ENCODE results near the gene HOXA2. TPM values are rescaled to one million over a fixed set of nuclear protein-coding genes. Genes with fewer than 3 reads are reported as not detected.
A peak's percentile ranks its signal among the peaks of the same experiment; 100 is the strongest.

HOXA2 gene
- total and polyA plus RNA-seq, 2 donors = 1.5 to 3.9 TPM

GRCh38 chr7:27104341-27105058 is 2.0 kb upstream of the HOXA2 start:
- 86% methylated on average over 13 of the region's 13 CpGs for WGBS
- peaks cover 0 to 2% of the 10 kb centered on the region in 2 donors for H3K36me3 ChIP-seq (ENCODE audit: control insufficient read depth in 2 of 2, insufficient read depth in 2 of 2, low read length in 1 of 2)
- no peak overlapping the region for H3K4me3 ChIP-seq (ENCODE audit: low read length in 2 of 2)
- H3K27ac ChIP-seq (ENCODE audit: low read depth in 1 of 2, low read length in 1 of 2) = peak overlapping the region; percentile 28 to 64
- DNase-seq (ENCODE audit: low read depth in 6 of 9, low spot score in 9 of 9) = no peak
- peaks cover 0 to 4% of the 10 kb centered on the region in 2 donors for H3K4me1 ChIP-seq (ENCODE audit: control insufficient read depth in 2 of 2, insufficient read depth in 2 of 2, low read length in 2 of 2)
- H3K9me3 ChIP-seq (ENCODE audit: control insufficient read depth in 2 of 2, insufficient read depth in 1 of 2, low read length in 1 of 2) = peaks cover 0 to 4% of the 10 kb centered on the region in 2 donors
- peaks cover 49 to 94% of the 10 kb centered on the region in 2 donors for H3K27me3 ChIP-seq (ENCODE audit: control insufficient read depth in 2 of 2, insufficient read depth in 1 of 2, low read length in 1 of 2)

- Histone ChIP-seq H3K9me3 (ENCODE audit: control insufficient read depth in 2 of 2, insufficient read depth in 1 of 2, low read length in 1 of 2) (peaks cover 0 to 4% of the 10 kb centered on the region in 2 donors), H3K27ac (ENCODE audit: low read depth in 1 of 2, low read length in 1 of 2) (peak overlapping the region; percentile 62 to 68), H3K27me3 (ENCODE audit: control insufficient read depth in 2 of 2, insufficient read depth in 1 of 2, low read length in 1 of 2) (peaks cover 56 to 95% of the 10 kb centered on the region in 2 donors), H3K4me1 (ENCODE audit: control insufficient read depth in 2 of 2, insufficient read depth in 2 of 2, low read length in 2 of 2) (peaks cover 0 to 3% of the 10 kb centered on the region in 2 donors), H3K4me3 (ENCODE audit: low read length in 2 of 2) (peak overlapping the region; percentile 6 to 22), H3K36me3 (ENCODE audit: control insufficient read depth in 2 of 2, insufficient read depth in 2 of 2, low read length in 1 of 2) (peaks cover 0 to 2% of the 10 kb centered on the region in 2 donors)
- 47% methylated on average over 35 of the region's 35 CpGs for WGBS
- DNase-seq (ENCODE audit: low read depth in 6 of 9, low spot score in 9 of 9) = no peak
These were observed 1.2 kb upstream of the HOXA2 start for GRCh38 chr7:27103489-27104226.

- 12% methylated on average over 39 of the region's 39 CpGs for WGBS
- Histone ChIP-seq H3K36me3 (ENCODE audit: control insufficient read depth in 2 of 2, insufficient read depth in 2 of 2, low read length in 1 of 2) (peaks cover 0 to 2% of the 10 kb centered on the region in 2 donors), H3K27me3 (ENCODE audit: control insufficient read depth in 2 of 2, insufficient read depth in 1 of 2, low read length in 1 of 2) (peaks cover 72 to 99% of the 10 kb centered on the region in 2 donors), H3K9me3 (ENCODE audit: control insufficient read depth in 2 of 2, insufficient read depth in 1 of 2, low read length in 1 of 2) (peaks cover 0 to 4% of the 10 kb centered on the region in 2 donors), H3K4me3 (ENCODE audit: low read length in 2 of 2) (peak overlapping the region; percentile 30), H3K4me1 (ENCODE audit: control insufficient read depth in 2 of 2, insufficient read depth in 2 of 2, low read length in 2 of 2) (peaks cover 8 to 16% of the 10 kb centered on the region in 2 donors), H3K27ac (ENCODE audit: low read depth in 1 of 2, low read length in 1 of 2) (peak overlapping the region; percentile 71 to 76)
- DNase-seq (ENCODE audit: low read depth in 6 of 9, low spot score in 9 of 9) = no peak
These were observed 414 bp downstream of the HOXA2 start for GRCh38 chr7:27101957-27102580.

- peak overlapping the region; percentile 71 to 76 for H3K27ac ChIP-seq (ENCODE audit: low read depth in 1 of 2, low read length in 1 of 2)
- H3K4me3 ChIP-seq (ENCODE audit: low read length in 2 of 2) = peak overlapping the region; percentile 14 to 30
- peaks cover 77 to 100% of the 10 kb centered on the region in 2 donors for H3K27me3 ChIP-seq (ENCODE audit: control insufficient read depth in 2 of 2, insufficient read depth in 1 of 2, low read length in 1 of 2)
- WGBS = 89% methylated on average over 25 of the region's 25 CpGs
- no peak for DNase-seq (ENCODE audit: low read depth in 6 of 9, low spot score in 9 of 9)
- peaks cover 0 to 2% of the 10 kb centered on the region in 2 donors for H3K36me3 ChIP-seq (ENCODE audit: control insufficient read depth in 2 of 2, insufficient read depth in 2 of 2, low read length in 1 of 2)
- peaks cover 13 to 23% of the 10 kb centered on the region in 2 donors for H3K4me1 ChIP-seq (ENCODE audit: control insufficient read depth in 2 of 2, insufficient read depth in 2 of 2, low read length in 2 of 2)
- peaks cover 0 to 4% of the 10 kb centered on the region in 2 donors for H3K9me3 ChIP-seq (ENCODE audit: control insufficient read depth in 2 of 2, insufficient read depth in 1 of 2, low read length in 1 of 2)
These were observed 1.1 kb downstream of the HOXA2 start for GRCh38 chr7:27101171-27101956.

GRCh38 chr7:27100694-27101170 is 1.8 kb downstream of the HOXA2 start:
- peak overlapping the region; percentile 20 to 71 for H3K27ac ChIP-seq (ENCODE audit: low read depth in 1 of 2, low read length in 1 of 2)
- H3K27me3 ChIP-seq (ENCODE audit: control insufficient read depth in 2 of 2, insufficient read depth in 1 of 2, low read length in 1 of 2) = peaks cover 77 to 100% of the 10 kb centered on the region in 2 donors
- H3K9me3 ChIP-seq (ENCODE audit: control insufficient read depth in 2 of 2, insufficient read depth in 1 of 2, low read length in 1 of 2) = peaks cover 0 to 4% of the 10 kb centered on the region in 2 donors
- H3K4me1 ChIP-seq (ENCODE audit: control insufficient read depth in 2 of 2, insufficient read depth in 2 of 2, low read length in 2 of 2) = peaks cover 13 to 23% of the 10 kb centered on the region in 2 donors
- peak overlapping the region; percentile 29 to 30 for H3K4me3 ChIP-seq (ENCODE audit: low read length in 2 of 2)
- peaks cover 0 to 2% of the 10 kb centered on the region in 2 donors for H3K36me3 ChIP-seq (ENCODE audit: control insufficient read depth in 2 of 2, insufficient read depth in 2 of 2, low read length in 1 of 2)
- WGBS = 94% methylated on average over 8 of the region's 8 CpGs
- no peak for DNase-seq (ENCODE audit: low read depth in 6 of 9, low spot score in 9 of 9)

GRCh38 chr7:27099453-27100370 is 2.8 kb downstream of the HOXA2 start:
- H3K4me3 ChIP-seq (ENCODE audit: low read length in 2 of 2) = no peak overlapping the region
- H3K27me3 ChIP-seq (ENCODE audit: control insufficient read depth in 2 of 2, insufficient read depth in 1 of 2, low read length in 1 of 2) = peaks cover 78 to 100% of the 10 kb centered on the region in 2 donors
- peaks cover 13 to 30% of the 10 kb centered on the region in 2 donors for H3K4me1 ChIP-seq (ENCODE audit: control insufficient read depth in 2 of 2, insufficient read depth in 2 of 2, low read length in 2 of 2)
- no peak for DNase-seq (ENCODE audit: low read depth in 6 of 9, low spot score in 9 of 9)
- peaks cover 0 to 2% of the 10 kb centered on the region in 2 donors for H3K36me3 ChIP-seq (ENCODE audit: control insufficient read depth in 2 of 2, insufficient read depth in 2 of 2, low read length in 1 of 2)
- peak overlapping the region in 1 of 2 donors; percentile 21 for H3K27ac ChIP-seq (ENCODE audit: low read depth in 1 of 2, low read length in 1 of 2)
- WGBS = 92% methylated on average over 8 of the region's 8 CpGs
- H3K9me3 ChIP-seq (ENCODE audit: control insufficient read depth in 2 of 2, insufficient read depth in 1 of 2, low read length in 1 of 2) = peaks cover 0 to 4% of the 10 kb centered on the region in 2 donors

GRCh38 chr7:27098578-27099451 is 3.7 kb downstream of the HOXA2 start:
- H3K9me3 ChIP-seq (ENCODE audit: control insufficient read depth in 2 of 2, insufficient read depth in 1 of 2, low read length in 1 of 2) = peaks cover 0 to 4% of the 10 kb centered on the region in 2 donors
- H3K27me3 ChIP-seq (ENCODE audit: control insufficient read depth in 2 of 2, insufficient read depth in 1 of 2, low read length in 1 of 2) = peaks cover 82 to 100% of the 10 kb centered on the region in 2 donors
- H3K36me3 ChIP-seq (ENCODE audit: control insufficient read depth in 2 of 2, insufficient read depth in 2 of 2, low read length in 1 of 2) = peaks cover 0 to 2% of the 10 kb centered on the region in 2 donors
- 22% methylated on average over 38 of the region's 38 CpGs for WGBS
- no peak for DNase-seq (ENCODE audit: low read depth in 6 of 9, low spot score in 9 of 9)
- H3K4me1 ChIP-seq (ENCODE audit: control insufficient read depth in 2 of 2, insufficient read depth in 2 of 2, low read length in 2 of 2) = peaks cover 13 to 30% of the 10 kb centered on the region in 2 donors
- peak overlapping the region; percentile 61 to 64 for H3K27ac ChIP-seq (ENCODE audit: low read depth in 1 of 2, low read length in 1 of 2)
- peak overlapping the region; percentile 5 to 28 for H3K4me3 ChIP-seq (ENCODE audit: low read length in 2 of 2)
